ENCODE data around the gene DDIT3. TPM values are rescaled to one million over a fixed set of nuclear protein-coding genes. Genes with fewer than 3 reads are reported as not detected.

Gene DDIT3
- total and polyA plus RNA-seq, 8 donors, result 8.5 to 52.7 (median 9.9) TPM

- FAIRE-seq, result no peak
- no peak for ATAC-seq
- Histone ChIP-seq H3K4me3 (no peak overlapping the region), H3K27me3 (no peaks in the 10 kb centered on the region), H3K36me3 (no peaks in the 10 kb centered on the region), H3K4me1 (no peaks in the 10 kb centered on the region), H3K9me3 (no peaks in the 10 kb centered on the region), H3K27ac (no peak overlapping the region)
- 52 to 53% methylated on average over 7 of the region's 7 CpGs for WGBS, 2 donors
- DNase-seq, result no peak
- intact Hi-C loops (cut with DNase I), result no loop called here
- no peak for TF ChIP-seq CTCF (IDR thresholded peaks at IDR 0.05)
These were observed 33.3 kb upstream of the DDIT3 start for GRCh38 chr12:57553343-57554202.

GRCh38 chr12:57552835-57553313 is 32.6 kb upstream of the DDIT3 start:
- intact Hi-C loops (cut with DNase I), result no loop called here
- no peak for ATAC-seq
- TF ChIP-seq CTCF (IDR thresholded peaks at IDR 0.05), result no peak

GRCh38 chr12:57552306-57552651 is 32.0 kb upstream of the DDIT3 start:
- no peaks in the 10 kb centered on the region for H3K4me1 ChIP-seq
- ATAC-seq (no peak), FAIRE-seq (no peak), DNase-seq (no peak)
- H3K36me3 ChIP-seq, result no peaks in the 10 kb centered on the region
- TF ChIP-seq CTCF (IDR thresholded peaks at IDR 0.05), result no peak
- H3K27ac ChIP-seq, result no peak overlapping the region
- 67 to 71% methylated on average over 2 of the region's 2 CpGs for WGBS, 2 donors
- no peak overlapping the region for H3K4me3 ChIP-seq
- H3K27me3 ChIP-seq, result no peaks in the 10 kb centered on the region
- no peaks in the 10 kb centered on the region for H3K9me3 ChIP-seq
- intact Hi-C loops (cut with DNase I), result no loop called here

More at GRCh38 chr12:57552835-57553313, 32.6 kb upstream of the DDIT3 start:
- Histone ChIP-seq H3K27ac (no peak overlapping the region), H3K27me3 (no peaks in the 10 kb centered on the region), H3K4me1 (no peaks in the 10 kb centered on the region), H3K9me3 (no peaks in the 10 kb centered on the region), H3K4me3 (no peak overlapping the region), H3K36me3 (no peaks in the 10 kb centered on the region)
- FAIRE-seq (no peak), DNase-seq (no peak)
- WGBS, 2 donors, result 59 to 64% methylated on average over 6 of the region's 6 CpGs

GRCh38 chr12:57551637-57552305 is 31.5 kb upstream of the DDIT3 start:
- no peak for FAIRE-seq
- no peak for DNase-seq
- intact Hi-C loops (cut with DNase I), result no loop called here
- Histone ChIP-seq H3K4me1 (no peaks in the 10 kb centered on the region), H3K27me3 (no peaks in the 10 kb centered on the region), H3K4me3 (no peak overlapping the region), H3K9me3 (no peaks in the 10 kb centered on the region), H3K36me3 (no peaks in the 10 kb centered on the region), H3K27ac (no peak overlapping the region)
- TF ChIP-seq CTCF (IDR thresholded peaks at IDR 0.05), result no peak
- 84% methylated on average over 3 of the region's 3 CpGs for WGBS, 2 donors
- no peak for ATAC-seq
